IMR-90 (cell line): ENCODE data around the gene CYP1A2. TPM values are rescaled to one million over a fixed set of nuclear protein-coding genes. Genes with fewer than 3 reads are reported as not detected.

Experiments used
- ATAC-seq: fragments of 200-7000 bp; cut with Tn5 transposase; 2 replicates; pipeline ENCODE4 v1.9.1; 2020; ENCODE audit warnings: low read depth, mild to moderate bottlenecking, moderate library complexity
- BruUV-seq: library from RNA; stranded (reverse); fragments of 400-500 nt; replicated peaks from 2 replicates; lab custom pipeline; 2021; lab: Mats Ljungman, UMichigan
- CTCF ChIA-PET: fragments of 300-600 bp; formaldehyde crosslinking; extraction: SDS; loops from one replicate; lab custom pipeline; 2021; ENCODE audit warnings: antibody characterized with exemption; lab: Yijun Ruan, JAX
- POLR2A ChIA-PET: fragments of 300-600 bp; sonication (Branson Sonifier 250); formaldehyde crosslinking; loops from one replicate; lab custom pipeline; 2022; ENCODE audit warnings: antibody characterized with exemption; ENCODE audit not compliant: unreplicated experiment; lab: Charles Lee
- DNase-seq: peaks from one replicate; pipeline ENCODE4 v3.0.0; 2013
- H2AFZ ChIP-seq: replicated peaks from 2 replicates; pipeline ENCODE3; 2013; ENCODE audit warnings: low read length, mild to moderate bottlenecking; ENCODE audit not compliant: poor library complexity
- H2AK5ac ChIP-seq: 2 replicates; pipeline ENCODE4 v1.6.1; 2013; ENCODE audit warnings: low read depth, low read length, inconsistent platforms
- H2AK9ac ChIP-seq: replicated peaks from 2 replicates; pipeline ENCODE3; 2013; ENCODE audit warnings: mild to moderate bottlenecking, low read depth, low read length, moderate library complexity; ENCODE audit not compliant: poor library complexity
- H2BK120ac ChIP-seq: 2 replicates; pipeline ENCODE4 v1.6.1; 2013; ENCODE audit warnings: low read depth, low read length, inconsistent platforms
- H2BK15ac ChIP-seq: 3 replicates; pipeline ENCODE4 v1.6.1; 2013; ENCODE audit warnings: low read depth, low read length, inconsistent platforms
- H2BK20ac ChIP-seq: 2 replicates; pipeline ENCODE4 v1.6.1; 2013; ENCODE audit warnings: low read depth, mild to moderate bottlenecking, inconsistent platforms, low read length, moderate library complexity
- H2BK5ac ChIP-seq: 2 replicates; pipeline ENCODE4 v1.6.1; 2013; ENCODE audit warnings: mild to moderate bottlenecking, low read depth, low read length, inconsistent platforms; ENCODE audit not compliant: poor library complexity, severe bottlenecking
- H3K14ac ChIP-seq: replicated peaks from 2 replicates; pipeline ENCODE4 v1.6.1; 2013; ENCODE audit warnings: low read depth, low read length, inconsistent platforms
- H3K18ac ChIP-seq: 2 replicates; pipeline ENCODE4 v1.6.1; 2013; ENCODE audit warnings: low read depth, low read length, control low read depth
- H3K23ac ChIP-seq: 2 replicates; pipeline ENCODE4 v1.6.1; 2013; ENCODE audit warnings: low read depth, low read length, inconsistent platforms
- H3K27ac ChIP-seq: 2 replicates; pipeline ENCODE4 v1.5.1; 2013; ENCODE audit warnings: mild to moderate bottlenecking, control low read depth, low read length; ENCODE audit not compliant: insufficient read depth
- H3K27me3 ChIP-seq: 2 replicates; pipeline ENCODE4 v1.6.1; 2013; ENCODE audit warnings: low read length; ENCODE audit not compliant: control insufficient read depth, insufficient read depth
- H3K36me3 ChIP-seq: 2 replicates; pipeline ENCODE4 v1.6.1; 2013; ENCODE audit warnings: low read length, mixed read lengths; ENCODE audit not compliant: control insufficient read depth, insufficient read depth
- H3K4ac ChIP-seq: 2 replicates; pipeline ENCODE4 v1.6.1; 2013; ENCODE audit warnings: low read depth, low read length, inconsistent platforms
- H3K4me1 ChIP-seq: 2 replicates; pipeline ENCODE4 v1.6.1; 2013; ENCODE audit warnings: low read length, mixed read lengths; ENCODE audit not compliant: control insufficient read depth, insufficient read depth
- H3K4me2 ChIP-seq: 2 replicates; pipeline ENCODE4 v1.6.1; 2013; ENCODE audit warnings: low read depth, mild to moderate bottlenecking, control low read depth, low read length, moderate library complexity
- H3K4me3 ChIP-seq: 2 replicates; pipeline ENCODE4 v1.5.1; 2013; ENCODE audit warnings: low read depth, mild to moderate bottlenecking, control low read depth, low read length, moderate library complexity; ENCODE audit not compliant: insufficient read depth
- H3K56ac ChIP-seq: 2 replicates; pipeline ENCODE4 v1.6.1; 2013; ENCODE audit warnings: low read length, inconsistent platforms; ENCODE audit not compliant: insufficient read depth; ENCODE audit errors: extremely low read depth
- H3K79me1 ChIP-seq, 2 experiments: 2 replicates each; pipeline ENCODE4 v1.6.1; 2013; ENCODE audit warnings: low read length in 2 of 2, inconsistent platforms in 1 of 2, low read depth in 1 of 2
- H3K9ac ChIP-seq: 2 replicates; pipeline ENCODE4 v1.6.1; 2013; ENCODE audit warnings: low read depth, low read length, control low read depth
- H3K9me1 ChIP-seq: 2 replicates; pipeline ENCODE4 v1.6.1; 2013; ENCODE audit warnings: low read length, inconsistent platforms; ENCODE audit not compliant: insufficient read depth
- H3K9me3 ChIP-seq: 2 replicates; pipeline ENCODE4 v1.6.1; 2013; ENCODE audit warnings: low read length; ENCODE audit not compliant: control insufficient read depth, insufficient read depth
- H4K20me1 ChIP-seq: 2 replicates; pipeline ENCODE4 v1.6.1; 2013; ENCODE audit warnings: low read length, inconsistent platforms; ENCODE audit not compliant: insufficient read depth
- H4K5ac ChIP-seq: 2 replicates; pipeline ENCODE4 v1.6.1; 2013; ENCODE audit warnings: mild to moderate bottlenecking, low read depth, low read length, control low read depth
- H4K8ac ChIP-seq, 2 experiments: 2 replicates each; pipeline ENCODE4 v1.6.1; 2013; ENCODE audit warnings: low read depth in 2 of 2, low read length in 2 of 2, control low read depth in 1 of 2, inconsistent platforms in 1 of 2
- H4K91ac ChIP-seq: 2 replicates; pipeline ENCODE4 v1.6.1; 2013; ENCODE audit warnings: low read depth, low read length, inconsistent platforms; ENCODE audit not compliant: insufficient read depth
- CHD1 ChIP-seq: IDR thresholded peaks from 2 replicates; pipeline ENCODE4 v1.6.1; 2012; ENCODE audit warnings: low read depth, low read length, improper control_type of control experiment
- CTCF ChIP-seq: conservative IDR thresholded peaks from 2 replicates; pipeline ENCODE4 v1.5.1; 2012; ENCODE audit warnings: mild to moderate bottlenecking, low read depth, low read length, improper control_type of control experiment
- FOS ChIP-seq: fragments of 150-350 bp; IDR thresholded peaks from 2 replicates; pipeline ENCODE4 v1.6.1; 2016; ENCODE audit warnings: low read depth, low read length
- MAFK ChIP-seq: IDR thresholded peaks from 2 replicates; pipeline ENCODE4 v1.6.1; 2012; ENCODE audit warnings: low read depth, low read length, improper control_type of control experiment
- POLR2A ChIP-seq: IDR thresholded peaks from 2 replicates; pipeline ENCODE4 v1.6.1; 2012; ENCODE audit warnings: mild to moderate bottlenecking, low read depth, low read length
- RAD21 ChIP-seq: IDR thresholded peaks from 2 replicates; pipeline ENCODE4 v1.6.1; 2012; ENCODE audit warnings: low read length, improper control_type of control experiment
- RCOR1 ChIP-seq: IDR thresholded peaks from 2 replicates; pipeline ENCODE4 v1.6.1; 2012; ENCODE audit warnings: mild to moderate bottlenecking, low read length, improper control_type of control experiment; ENCODE audit not compliant: insufficient replicate concordance
- RFX5 ChIP-seq: IDR thresholded peaks from 2 replicates; pipeline ENCODE4 v1.8.0; 2012; ENCODE audit warnings: low read depth, mild to moderate bottlenecking, low read length, moderate library complexity
- WGBS, 2 experiments: methylation state at CpG; one replicate each; pipeline versions ENCODE4 v1.1.5 to v1.1.7; 2013; ENCODE audit warnings: missing lambda C conversion rate in 2 of 2; ENCODE audit not compliant: insufficient read length in 1 of 2; ENCODE audit errors: extremely low coverage in 2 of 2; 5-methylcytosine and 5-hydroxymethylcytosine counted together
- dilution Hi-C: fragments of 300-500 bp; cut with HindIII; formaldehyde crosslinking; loops from one replicate; pipeline ENCODE4 v1.14.3; 2018; ENCODE audit warnings: low sequenced_read_pairs; ENCODE audit not compliant: unreplicated experiment
- in situ Hi-C: fragments of 300-500 bp; cut with MboI; formaldehyde crosslinking; loops from 3 replicates; pipeline ENCODE4 v1.14.3; 2019; ENCODE audit warnings: low sequenced_read_pairs, inconsistent platforms, mixed read lengths
- intact Hi-C: fragments of 100-400 bp; cut with micrococcal nuclease; formaldehyde crosslinking; loops from 2 replicates; pipeline ENCODE4 v1.10.0; 2022
- polyA plus RNA-seq, 3 experiments: library from polyadenylated mRNA; depleted of rRNA; stranded (reverse); fragments of >200 nt; gene quantifications; 2 replicates each; pipeline ENCODE4 v1.2.3, GENCODE V29; 2012; ENCODE audit warnings: low replicate concordance in 1 of 3
- total RNA-seq: library from RNA; depleted of rRNA; stranded (reverse); fragments of >200 nt; gene quantifications from 2 replicates; pipeline ENCODE4 v1.2.3, GENCODE V29; 2012

The CYP1A2 gene
- total and polyA plus RNA-seq, 2 of the 4 experiments (the other 2 are of a cell fraction) = not detected

DNA sequence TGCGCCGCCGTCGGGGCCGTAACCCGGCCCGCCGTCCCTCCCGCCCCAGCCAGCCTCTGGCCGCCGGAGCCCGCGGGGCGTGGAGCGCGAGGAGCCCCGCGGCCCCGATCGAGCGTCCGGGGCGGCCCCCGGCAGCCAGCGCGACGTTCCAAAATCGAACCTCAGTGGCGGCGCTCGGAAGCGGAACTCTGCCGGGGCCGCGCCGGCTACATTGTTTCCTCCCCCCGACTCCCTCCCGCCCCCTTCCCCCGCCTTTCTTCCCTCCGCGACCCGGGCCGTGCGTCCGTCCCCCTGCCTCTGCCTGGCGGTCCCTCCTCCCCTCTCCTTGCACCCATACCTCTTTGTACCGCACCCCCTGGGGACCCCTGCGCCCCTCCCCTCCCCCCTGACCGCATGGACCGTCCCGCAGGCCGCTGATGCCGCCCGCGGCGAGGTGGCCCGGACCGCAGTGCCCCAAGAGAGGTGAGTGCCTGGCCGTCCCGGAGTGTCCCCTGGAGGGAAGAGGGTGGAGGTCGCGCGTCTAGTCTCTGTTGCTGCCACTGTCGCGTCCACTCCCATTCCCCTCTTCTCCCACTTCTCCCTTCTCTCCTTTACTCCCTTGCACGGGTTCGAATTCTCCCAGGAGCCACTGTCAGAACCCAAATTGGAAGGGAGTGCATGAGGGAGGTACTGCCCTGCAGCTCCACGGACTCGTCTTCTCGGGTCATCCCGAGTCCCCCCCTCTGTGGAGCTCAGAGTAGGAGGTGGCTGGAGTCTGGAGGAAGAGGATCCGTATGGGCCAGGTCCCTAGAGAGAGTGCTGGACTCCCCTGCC lies 33.8 kb downstream of the CYP1A2 start:
- Histone ChIP-seq H3K36me3 (peaks cover 2% of the 10 kb centered on the region; the same call in 1 of the 2 replicates), H3K23ac (peak overlapping the region; percentile 90), H3K56ac (peak overlapping the region; percentile 47; the same call in 1 of the 2 replicates), H4K5ac (no peak overlapping the region), H2BK120ac (no peak overlapping the region), H2BK15ac (no peak overlapping the region), H2AK5ac (peak overlapping the region; percentile 37), H4K91ac (no peak overlapping the region), H2BK5ac (peak overlapping the region; percentile 59), H3K9me1 (peaks cover 16% of the 10 kb centered on the region), H4K20me1 (peaks cover 44% of the 10 kb centered on the region), H3K9ac (peak overlapping the region; percentile 68), H3K4me2 (peak overlapping the region; percentile 83), H3K27me3 (no peaks in the 10 kb centered on the region), H3K18ac (no peak overlapping the region), H4K8ac (peak overlapping the region; percentile 30 to 47; a peak in 2 of 4 replicates), H3K9me3 (no peaks in the 10 kb centered on the region), H3K4me3 (peak overlapping the region; percentile 92), H3K4ac (peak overlapping the region; percentile 75), H3K4me1 (peaks cover 16% of the 10 kb centered on the region), H3K27ac (peak overlapping the region; percentile 57), H3K14ac (peak overlapping the region; percentile 87), H2BK20ac (no peak overlapping the region), H2AK9ac (peak overlapping the region; percentile 97), H2AFZ (peak overlapping the region; percentile 86), H3K79me1 (peaks cover 9 to 56% of the 10 kb centered on the region in 2 experiments; a peak in 3 of 4 replicates)
- CTCF ChIA-PET = interaction anchor here (1.3 to 1.5 kb wide), 2 partner anchors 87 to 170 kb away, joined by 3 to 4 read pairs; no protein-coding TSS in a partner anchor
- no peak for TF ChIP-seq CHD1
- TF ChIP-seq RCOR1 = no peak
- no peak for TF ChIP-seq CTCF
- no peak for TF ChIP-seq POLR2A
- no peak for TF ChIP-seq RFX5
- no peak for TF ChIP-seq RAD21
- no peak for TF ChIP-seq FOS
- TF ChIP-seq MAFK = no peak
- dilution Hi-C loops = no loop called here
- ATAC-seq (peak; percentile 38), DNase-seq (no peak)
- intact Hi-C loops = no loop called here
- POLR2A ChIA-PET = no interaction called here
- 0% methylated on average over 16 of the region's 72 CpGs; no CpG with 5 or more reads in 1 of the 2 experiments for WGBS, 2 experiments
- in situ Hi-C loops = no loop called here
- no TSS peak for BruUV-seq
